K562 (cell line): ENCODE results near the gene CGN. TPM values are rescaled to one million over a fixed set of nuclear protein-coding genes. Genes with fewer than 3 reads are reported as not detected.
A peak's percentile ranks its signal among the peaks of the same experiment; 100 is the strongest.

Experiments used
- EWSR1 ChIP-seq: fragments of 450-650 bp; IDR thresholded peaks from 2 replicates; pipeline ENCODE4 v1.6.1; 2018; ENCODE audit warnings: borderline replicate concordance, mild to moderate bottlenecking, low read depth, moderate library complexity; ENCODE audit not compliant: partially characterized antibody
- KAT2B ChIP-seq: IDR thresholded peaks from one replicate; pipeline ENCODE4 v1.6.1; 2012; ENCODE audit warnings: low read depth, mild to moderate bottlenecking, control low read depth, inconsistent platforms, low read length, moderate library complexity
- NR1H2 ChIP-seq: sonication (generic); formaldehyde crosslinking; IDR thresholded peaks from 2 replicates; pipeline ENCODE4 v1.4.0; 2020; ENCODE audit warnings: mild to moderate bottlenecking, missing genetic modification reagents
- PHB2 ChIP-seq: fragments of 450-650 bp; IDR thresholded peaks from 2 replicates; pipeline ENCODE4 v1.6.1; 2017; ENCODE audit warnings: low read depth
- SAP30 ChIP-seq: fragments of 200-600 bp; sonication (generic); IDR thresholded peaks from 2 replicates; pipeline ENCODE4 v1.6.1; 2012; ENCODE audit warnings: borderline replicate concordance, low read depth, mild to moderate bottlenecking, moderate library complexity, low read length, control low read depth, inconsistent platforms; ENCODE audit not compliant: insufficient read depth, poor library complexity, severe bottlenecking
- TBL1XR1 ChIP-seq, 2 experiments: IDR thresholded peaks; 2 replicates each; pipeline ENCODE4 v1.6.1; 2012; ENCODE audit warnings: improper control_type of control experiment in 2 of 2, low read length in 2 of 2, mild to moderate bottlenecking in 1 of 2
- YY1 ChIP-seq, 3 experiments: IDR thresholded peaks; 2 replicates each; pipeline ENCODE4 v1.6.1; 2011; ENCODE audit warnings: low read length in 2 of 3, mild to moderate bottlenecking in 2 of 3, moderate library complexity in 2 of 3, borderline replicate concordance in 1 of 3, control low read depth in 1 of 3, low read depth in 1 of 3; ENCODE audit not compliant: insufficient read depth in 3 of 3, insufficient replicate concordance in 2 of 3, control insufficient read depth in 1 of 3, insufficient read length in 1 of 3; ENCODE audit errors: extremely low read depth in 1 of 3
- ZBTB8A ChIP-seq: fragments of 450-650 bp; IDR thresholded peaks from 2 replicates; pipeline ENCODE4 v1.6.1; 2018; ENCODE audit warnings: mild to moderate bottlenecking, moderate library complexity; ENCODE audit not compliant: partially characterized antibody
- ZC3H11A ChIP-seq: IDR thresholded peaks from 2 replicates; pipeline ENCODE4 v1.6.1; 2012; ENCODE audit warnings: low read depth, low read length, improper control_type of control experiment
- ZFP30 ChIP-seq: fragments of 250-450 bp; sonication (Bioruptor Pico); IDR thresholded peaks from 2 replicates; pipeline ENCODE4 v1.8.0; 2022; ENCODE audit warnings: moderate library complexity, mild to moderate bottlenecking, inconsistent platforms, borderline replicate concordance
- ZHX1 ChIP-seq: fragments of 150-350 bp; conservative IDR thresholded peaks from 2 replicates; pipeline ENCODE4 v1.6.1; 2014; ENCODE audit warnings: low read length
- ZNF444 ChIP-seq: fragments of 250-450 bp; sonication (Bioruptor Pico); IDR thresholded peaks from 2 replicates; pipeline ENCODE4 v1.4.0; 2020; ENCODE audit warnings: mild to moderate bottlenecking, moderate library complexity
- polyA plus RNA-seq, 8 experiments: library from polyadenylated mRNA; depleted of rRNA in 4 of 8; stranded (reverse) in 5 of 8; unstranded in 3 of 8; fragments of >200 nt; fragmentation: Nextera tagmentation in 2 of 8; fragmentation: Illumina TruSeq in 1 of 8; extraction: Ambion mirVana in 2 of 8; extraction: Trizol in 1 of 8; gene quantifications; 2 replicates each; pipeline versions ENCODE4 v1.2.1 to v1.2.3, GENCODE V29; 2011 to 2014; ENCODE audit warnings: inconsistent platforms in 1 of 8, missing spikeins in 1 of 8
- total RNA-seq, 7 experiments: library from RNA; depleted of rRNA in 6 of 7; stranded (reverse); fragments of >200 nt in 6 of 7; fragmentation: Illumina TruSeq in 2 of 7; extraction: Trizol in 2 of 7; gene quantifications; 2 replicates each; pipeline versions ENCODE4 v1.2.1 to v1.2.3, GENCODE V29; 2011 to 2021; ENCODE audit warnings: low replicate concordance in 1 of 7
- TF ChIP-seq, protein P1 (sequence below), 2 experiments: fragments of 450-650 bp in 1 of 2; sonication (generic) in 1 of 2; formaldehyde crosslinking in 1 of 2; IDR thresholded peaks; 2 replicates each; pipeline versions ENCODE4 v1.7.1 to v1.9.0; 2016 to 2022; ENCODE audit warnings: inconsistent platforms in 1 of 2, mild to moderate bottlenecking in 1 of 2, missing genetic modification reagents in 1 of 2

CGN gene
- total and polyA plus RNA-seq, 9 of the 15 experiments (the other 6 are each of a cell fraction or from before 2014, with no cell fraction given), result 0.03 to 1.4 (median 0.14) TPM; not detected in 2

DNA sequence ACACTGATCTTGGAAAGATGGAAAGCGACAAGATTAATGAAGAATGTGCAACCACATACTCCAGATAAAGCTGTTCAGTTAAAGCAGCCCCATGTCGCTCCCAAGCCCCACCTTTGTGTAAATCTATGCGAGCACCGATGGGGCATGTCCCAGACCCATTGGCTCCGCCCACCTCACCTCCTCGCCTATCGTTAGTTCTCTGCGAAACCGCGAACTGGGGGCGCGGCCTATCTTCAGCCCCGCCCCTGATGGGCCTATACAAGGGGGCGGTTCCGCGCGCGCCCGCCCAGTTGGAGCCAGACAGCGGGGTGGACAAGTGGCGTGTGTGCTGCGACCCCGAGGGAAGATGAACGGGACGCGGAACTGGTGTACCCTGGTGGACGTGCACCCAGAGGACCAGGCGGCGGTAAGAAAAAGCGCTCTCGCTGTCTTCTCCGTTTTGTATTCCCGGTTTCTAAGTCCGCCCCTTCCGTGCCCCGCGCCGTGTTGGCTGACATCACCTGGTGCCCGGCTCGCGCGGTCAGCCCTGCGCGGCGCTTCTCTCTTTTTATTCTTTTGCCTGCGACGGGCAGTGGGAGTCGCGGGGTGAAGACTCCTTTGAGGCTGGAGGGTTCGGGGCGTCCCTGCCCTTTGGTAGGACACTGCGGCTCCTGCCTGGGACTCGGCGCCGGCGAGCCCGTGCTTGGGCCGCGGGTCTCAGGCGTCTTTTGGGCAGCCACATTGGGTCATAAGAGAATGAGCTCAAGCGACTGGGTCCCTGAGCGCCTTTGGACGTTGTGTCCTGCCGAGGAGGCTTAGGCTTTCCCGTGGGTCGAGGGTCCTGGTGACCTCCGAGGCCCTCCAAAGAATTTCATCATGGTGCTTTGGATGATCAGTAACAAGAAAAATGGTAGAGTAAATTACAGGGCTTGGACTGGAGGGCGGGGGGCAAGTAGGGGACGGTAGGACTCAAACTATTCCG is 29.1 kb downstream of the CGN start, which contains the start of gene TUFT1 (continued):
- TF ChIP-seq YY1 (IDR thresholded peaks at IDR 0.05; ENCODE audit: borderline replicate concordance in 1 of 3, control insufficient read depth in 1 of 3, extremely low read depth in 1 of 3, insufficient read depth in 3 of 3, insufficient read length in 1 of 3, insufficient replicate concordance in 2 of 3, low read depth in 1 of 3, low read length in 2 of 3) (peak in 1 of 3 experiments; percentile 10), ZNF444 (CRISPR knock-in tag) (no peak), ZBTB8A (no peak), KAT2B (no peak), NR1H2 (no peak), ZFP30 (CRISPR knock-in tag) (no peak), SAP30 (peak; percentile 59), TBL1XR1 (IDR thresholded peaks at IDR 0.05; ENCODE audit: low read length in 2 of 2) (no peak), ZHX1 (no peak), PHB2 (no peak), ZC3H11A (no peak), EWSR1 (no peak)
- TF ChIP-seq, protein P1, sequence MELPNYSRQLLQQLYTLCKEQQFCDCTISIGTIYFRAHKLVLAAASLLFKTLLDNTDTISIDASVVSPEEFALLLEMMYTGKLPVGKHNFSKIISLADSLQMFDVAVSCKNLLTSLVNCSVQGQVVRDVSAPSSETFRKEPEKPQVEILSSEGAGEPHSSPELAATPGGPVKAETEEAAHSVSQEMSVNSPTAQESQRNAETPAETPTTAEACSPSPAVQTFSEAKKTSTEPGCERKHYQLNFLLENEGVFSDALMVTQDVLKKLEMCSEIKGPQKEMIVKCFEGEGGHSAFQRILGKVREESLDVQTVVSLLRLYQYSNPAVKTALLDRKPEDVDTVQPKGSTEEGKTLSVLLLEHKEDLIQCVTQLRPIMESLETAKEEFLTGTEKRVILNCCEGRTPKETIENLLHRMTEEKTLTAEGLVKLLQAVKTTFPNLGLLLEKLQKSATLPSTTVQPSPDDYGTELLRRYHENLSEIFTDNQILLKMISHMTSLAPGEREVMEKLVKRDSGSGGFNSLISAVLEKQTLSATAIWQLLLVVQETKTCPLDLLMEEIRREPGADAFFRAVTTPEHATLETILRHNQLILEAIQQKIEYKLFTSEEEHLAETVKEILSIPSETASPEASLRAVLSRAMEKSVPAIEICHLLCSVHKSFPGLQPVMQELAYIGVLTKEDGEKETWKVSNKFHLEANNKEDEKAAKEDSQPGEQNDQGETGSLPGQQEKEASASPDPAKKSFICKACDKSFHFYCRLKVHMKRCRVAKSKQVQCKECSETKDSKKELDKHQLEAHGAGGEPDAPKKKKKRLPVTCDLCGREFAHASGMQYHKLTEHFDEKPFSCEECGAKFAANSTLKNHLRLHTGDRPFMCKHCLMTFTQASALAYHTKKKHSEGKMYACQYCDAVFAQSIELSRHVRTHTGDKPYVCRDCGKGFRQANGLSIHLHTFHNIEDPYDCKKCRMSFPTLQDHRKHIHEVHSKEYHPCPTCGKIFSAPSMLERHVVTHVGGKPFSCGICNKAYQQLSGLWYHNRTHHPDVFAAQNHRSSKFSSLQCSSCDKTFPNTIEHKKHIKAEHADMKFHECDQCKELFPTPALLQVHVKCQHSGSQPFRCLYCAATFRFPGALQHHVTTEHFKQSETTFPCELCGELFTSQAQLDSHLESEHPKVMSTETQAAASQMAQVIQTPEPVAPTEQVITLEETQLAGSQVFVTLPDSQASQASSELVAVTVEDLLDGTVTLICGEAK (IDR thresholded peaks at IDR 0.05), result 0 out of 2 replicates have a peak, but pooled peaks have one; percentile 9
- TF ChIP-seq, protein P1 (CRISPR knock-in tag; IDR thresholded peaks at IDR 0.05), result no peak
